Measurements from ENCODE around the gene ANKRD6. TPM values are rescaled to one million over a fixed set of nuclear protein-coding genes. Genes with fewer than 3 reads are reported as not detected.

ANKRD6 gene
- total RNA-seq, 1 experiment from 2014 or later: 1.0 TPM

DNA sequence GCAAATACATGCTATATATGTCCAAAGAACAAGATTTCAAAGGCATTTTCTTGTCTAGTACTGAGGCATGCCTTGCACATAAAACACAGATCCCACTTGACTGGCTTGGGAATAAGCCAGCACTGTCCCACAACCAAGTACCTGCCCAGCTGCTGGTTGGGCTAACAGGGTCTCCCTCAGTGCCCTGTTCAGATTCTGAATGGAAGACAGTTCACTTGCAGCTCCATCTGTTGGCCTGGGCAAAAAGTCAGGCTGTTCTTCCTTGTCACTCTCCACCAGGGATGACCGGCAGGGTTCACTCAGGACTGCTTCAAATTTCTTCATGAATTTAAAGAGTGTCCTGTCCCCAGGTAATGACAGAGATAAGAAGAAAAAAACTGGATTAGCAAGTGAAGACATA lies 250.0 kb downstream of the ANKRD6 start:
- no peak for DNase-seq (ENCODE audit: low read depth)

Small RNA genes within 50 kb of the gene (small RNA-seq; reads per million reads assigned to genes)
- not detected for gene RN7SL11P

Other genes starting within 250 kb of the ANKRD6 start
- gene GABRR1, start 215.8 kb upstream of the ANKRD6 start, total RNA-seq (2014; rRNA removed; shearing (Covaris generic)): not detected in 2 replicates
- gene GABRR2, start 117.9 kb upstream of the ANKRD6 start, total RNA-seq (2014; rRNA removed; shearing (Covaris generic)): 0.10 TPM in 1 of 2 replicates, not detected in the other
- gene UBE2J1, start 80.4 kb upstream of the ANKRD6 start, total RNA-seq (2014; rRNA removed; shearing (Covaris generic)): 21.2 and 25.1 TPM in 2 replicates
- 3.6 and 5.3 TPM in 2 replicates for gene RRAGD, start 20.9 kb upstream of the ANKRD6 start, total RNA-seq (2014; rRNA removed; shearing (Covaris generic))
- 16.4 and 24.4 TPM in 2 replicates for gene LYRM2, start 205.6 kb downstream of the ANKRD6 start, total RNA-seq (2014; rRNA removed; shearing (Covaris generic))

Measured in HT1080 (cell line).